PC-3 (cell line): ENCODE results near the gene EI24. TPM values are rescaled to one million over a fixed set of nuclear protein-coding genes. Genes with fewer than 3 reads are reported as not detected.
"Not testable (repeated sequence)": the region's sequence is repeated elsewhere in the genome, so short reads cannot be mapped to it uniquely, and the experiment has no call there.

ENCODE experiments used
- ATAC-seq: fragments of 200-7000 bp; cut with Tn5 transposase; 2 replicates; pipeline ENCODE4 v1.9.1; 2020; ENCODE audit warnings: mild to moderate bottlenecking, moderate library complexity
- BruUV-seq: library from RNA; stranded (reverse); fragments of 400-500 nt; replicated peaks from 2 replicates; lab custom pipeline; 2021; lab: Mats Ljungman, UMichigan
- CTCF ChIA-PET: fragments of 300-600 bp; sonication (Branson Sonifier 250); formaldehyde crosslinking; loops from one replicate; lab custom pipeline; 2022; ENCODE audit warnings: antibody characterized with exemption; lab: Charles Lee
- POLR2A ChIA-PET: fragments of 300-600 bp; sonication (Branson Sonifier 250); formaldehyde crosslinking; loops from one replicate; lab custom pipeline; 2022; ENCODE audit warnings: antibody characterized with exemption; ENCODE audit not compliant: unreplicated experiment; lab: Charles Lee
- DNase-seq: peaks from one replicate; pipeline ENCODE4 v3.0.0-alpha.2; 2015
- H2AFZ ChIP-seq: fragments of 300-600 bp; sonication (generic); 2 replicates; pipeline ENCODE4 v1.6.0; 2016; ENCODE audit warnings: antibody characterized with exemption, low read length
- H3F3A ChIP-seq: fragments of 300-600 bp; sonication (generic); one replicate; pipeline ENCODE4 v1.6.0; 2017; ENCODE audit warnings: antibody characterized with exemption, low read length, control low read depth, mild to moderate bottlenecking; ENCODE audit not compliant: unreplicated experiment
- H3K27ac ChIP-seq: fragments of 300-600 bp; sonication (generic); 2 replicates; pipeline ENCODE4 v1.5.1; 2016; ENCODE audit warnings: mild to moderate bottlenecking, low read length
- H3K27me3 ChIP-seq: fragments of 300-600 bp; sonication (generic); 2 replicates; pipeline ENCODE4 v1.6.1; 2016; ENCODE audit warnings: low read length, mixed read lengths
- H3K36me3 ChIP-seq: fragments of 300-600 bp; sonication (generic); 2 replicates; pipeline ENCODE4 v1.6.1; 2016; ENCODE audit warnings: low read depth, mixed run types, low read length, mixed read lengths
- H3K4me1 ChIP-seq: fragments of 300-600 bp; sonication (generic); 2 replicates; pipeline ENCODE4 v1.5.1; 2016; ENCODE audit warnings: low read length; ENCODE audit not compliant: insufficient read depth
- H3K4me2 ChIP-seq: fragments of 300-600 bp; sonication (generic); 2 replicates; pipeline ENCODE4 v1.6.0; 2016; ENCODE audit warnings: low read length
- H3K4me3 ChIP-seq: fragments of 300-600 bp; sonication (generic); 2 replicates; pipeline ENCODE4 v1.5.1; 2016; ENCODE audit warnings: mild to moderate bottlenecking, low read length, mixed read lengths
- H3K79me2 ChIP-seq: fragments of 300-600 bp; sonication (generic); 2 replicates; pipeline ENCODE4 v1.6.1; 2017; ENCODE audit warnings: low read length, mixed read lengths
- H3K9ac ChIP-seq: fragments of 300-600 bp; sonication (generic); 2 replicates; pipeline ENCODE4 v1.6.0; 2016; ENCODE audit warnings: mild to moderate bottlenecking, low read length
- H3K9me2 ChIP-seq: fragments of 300-600 bp; sonication (generic); replicated peaks from 2 replicates; pipeline ENCODE4 v1.6.1; 2016; ENCODE audit warnings: mixed run types, low read length, mixed read lengths
- H3K9me3 ChIP-seq: fragments of 300-600 bp; sonication (generic); 2 replicates; pipeline ENCODE4 v1.6.1; 2016; ENCODE audit warnings: low read length, mixed read lengths
- H4K20me1 ChIP-seq: fragments of 300-600 bp; sonication (generic); 2 replicates; pipeline ENCODE4 v1.6.1; 2016; ENCODE audit warnings: low read length, mixed read lengths
- CTCF ChIP-seq: fragments of 300-600 bp; sonication (generic); conservative IDR thresholded peaks from 2 replicates; pipeline ENCODE4 v1.5.1; 2017; ENCODE audit warnings: antibody characterized with exemption, low read depth, mild to moderate bottlenecking, low read length
- EZH2 ChIP-seq: fragments of 300-600 bp; sonication (generic); IDR thresholded peaks from one replicate; pipeline ENCODE4 v1.6.1; 2017; ENCODE audit warnings: antibody characterized with exemption, mild to moderate bottlenecking, low read length; ENCODE audit not compliant: unreplicated experiment
- EZH2phosphoT487 ChIP-seq: fragments of 300-600 bp; sonication (generic); IDR thresholded peaks from 2 replicates; pipeline ENCODE4 v1.6.1; 2018; ENCODE audit warnings: mild to moderate bottlenecking, antibody characterized with exemption, low read length, borderline replicate concordance
- intact Hi-C: fragments of 100-400 bp; cut with micrococcal nuclease; formaldehyde crosslinking; loops from 2 replicates; pipeline ENCODE4 v1.9.0; 2023
- total RNA-seq: library from RNA; depleted of rRNA; stranded (reverse); fragments of >200 nt; gene quantifications from 2 replicates; pipeline ENCODE4 v1.2.3, GENCODE V29; 2014

The EI24 gene
- total RNA-seq, 1 experiment from 2014 or later = 154 TPM

GRCh38 chr11:125525303-125525702 is 44.0 kb upstream of the EI24 start:
- no peak for TF ChIP-seq EZH2
- TF ChIP-seq CTCF = no peak
- TF ChIP-seq EZH2phosphoT487 = no peak
- no peaks in the 10 kb centered on the region for H3K4me1 ChIP-seq
- H3K27ac ChIP-seq = no peak overlapping the region
- H3K79me2 ChIP-seq = no peaks in the 10 kb centered on the region
- no TSS peak for BruUV-seq
- CTCF ChIA-PET = no interaction called here
- no peak overlapping the region for H3K4me3 ChIP-seq
- intact Hi-C loops = no loop called here
- H3K36me3 ChIP-seq = no peaks in the 10 kb centered on the region
- H3K4me2 ChIP-seq = no peak overlapping the region
- no peak overlapping the region for H2AFZ ChIP-seq
- ATAC-seq = no peak
- no peak overlapping the region for H3K9ac ChIP-seq
- no peaks in the 10 kb centered on the region; the same call in 1 of the 2 replicates for H3K9me3 ChIP-seq
- no peaks in the 10 kb centered on the region for H3K9me2 ChIP-seq
- DNase-seq = no peak
- no peaks in the 10 kb centered on the region for H3F3A ChIP-seq
- no peaks in the 10 kb centered on the region; the same call in 1 of the 2 replicates for H3K27me3 ChIP-seq
- H4K20me1 ChIP-seq = no peaks in the 10 kb centered on the region
- POLR2A ChIA-PET = no interaction called here

DNA sequence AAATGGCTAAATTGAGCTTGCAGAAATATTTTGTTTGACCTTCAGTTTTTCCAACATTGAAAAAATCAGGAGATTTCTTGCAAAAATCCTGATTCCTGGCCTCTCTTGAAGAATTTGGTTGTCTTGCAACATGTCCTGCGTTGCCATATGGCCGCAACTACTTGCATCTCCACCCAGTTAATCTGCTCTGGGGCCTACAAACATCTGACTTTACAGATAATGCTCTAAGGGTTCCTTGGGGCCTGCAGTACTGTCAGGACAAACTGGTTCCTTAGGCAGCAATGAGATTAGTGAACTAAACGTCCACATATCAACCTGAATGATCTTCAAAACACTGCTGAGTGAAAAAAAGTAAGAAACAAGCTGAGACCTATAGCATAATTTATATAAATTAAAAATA is 36.6 kb upstream of the EI24 start:
- H3K9me3 ChIP-seq = no peaks in the 10 kb centered on the region
- H2AFZ ChIP-seq = no peak overlapping the region
- ChIA-PET POLR2A (no interaction called here), CTCF (interaction anchor here (0.6 kb wide), 1 partner anchor 1318 kb away, joined by 3 read pairs; no protein-coding TSS in a partner anchor)
- H4K20me1 ChIP-seq = no peaks in the 10 kb centered on the region
- no peaks in the 10 kb centered on the region for H3K4me1 ChIP-seq
- DNase-seq (no peak), ATAC-seq (no peak)
- no peaks in the 10 kb centered on the region for H3K79me2 ChIP-seq
- H3K27me3 ChIP-seq = peaks cover 14% of the 10 kb centered on the region; the same call in 1 of the 2 replicates
- no TSS peak for BruUV-seq
- no peaks in the 10 kb centered on the region for H3K36me3 ChIP-seq
- no peak overlapping the region for H3K4me2 ChIP-seq
- TF ChIP-seq EZH2 = no peak
- TF ChIP-seq EZH2phosphoT487 = no peak
- no peak for TF ChIP-seq CTCF
- H3K9ac ChIP-seq = no peak overlapping the region
- no peaks in the 10 kb centered on the region for H3F3A ChIP-seq
- no peaks in the 10 kb centered on the region for H3K9me2 ChIP-seq
- no peak overlapping the region for H3K27ac ChIP-seq
- no peak overlapping the region for H3K4me3 ChIP-seq
- intact Hi-C loops = no loop called here

DNA sequence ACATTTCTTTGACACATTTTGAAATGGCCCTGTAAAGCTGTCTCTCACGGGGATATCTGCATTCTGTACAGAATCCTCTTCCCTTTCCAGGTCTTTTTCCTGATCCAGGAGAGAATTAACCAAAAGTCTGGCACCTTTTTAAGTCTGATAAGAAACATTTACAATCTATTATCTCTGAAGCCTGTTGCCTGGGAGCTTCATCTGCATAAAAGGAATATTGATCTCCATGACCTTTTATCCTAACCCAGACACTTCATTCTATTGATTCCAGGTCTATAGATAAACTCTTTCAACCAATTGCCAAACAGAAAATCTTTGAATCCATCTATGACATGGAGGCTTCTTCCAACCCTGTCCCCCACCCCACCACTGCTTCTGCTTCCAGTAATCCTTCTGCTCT is 33.7 kb upstream of the EI24 start:
- Histone ChIP-seq H3K79me2 (no peaks in the 10 kb centered on the region), H3K4me2 (no peak overlapping the region), H3K9me3 (no peaks in the 10 kb centered on the region), H3K9ac (no peak overlapping the region), H3K27ac (no peak overlapping the region), H2AFZ (no peak overlapping the region), H3F3A (no peaks in the 10 kb centered on the region), H4K20me1 (no peaks in the 10 kb centered on the region), H3K4me3 (no peak overlapping the region), H3K27me3 (peaks cover 14% of the 10 kb centered on the region; the same call in 1 of the 2 replicates), H3K4me1 (no peaks in the 10 kb centered on the region), H3K36me3 (no peaks in the 10 kb centered on the region), H3K9me2 (no peaks in the 10 kb centered on the region)
- CTCF ChIA-PET = no interaction called here
- POLR2A ChIA-PET = no interaction called here
- intact Hi-C loops = no loop called here
- no peak for ATAC-seq
- no peak for TF ChIP-seq EZH2
- TF ChIP-seq CTCF = no peak
- TF ChIP-seq EZH2phosphoT487 = no peak
- no peak for DNase-seq
- no TSS peak for BruUV-seq

DNA sequence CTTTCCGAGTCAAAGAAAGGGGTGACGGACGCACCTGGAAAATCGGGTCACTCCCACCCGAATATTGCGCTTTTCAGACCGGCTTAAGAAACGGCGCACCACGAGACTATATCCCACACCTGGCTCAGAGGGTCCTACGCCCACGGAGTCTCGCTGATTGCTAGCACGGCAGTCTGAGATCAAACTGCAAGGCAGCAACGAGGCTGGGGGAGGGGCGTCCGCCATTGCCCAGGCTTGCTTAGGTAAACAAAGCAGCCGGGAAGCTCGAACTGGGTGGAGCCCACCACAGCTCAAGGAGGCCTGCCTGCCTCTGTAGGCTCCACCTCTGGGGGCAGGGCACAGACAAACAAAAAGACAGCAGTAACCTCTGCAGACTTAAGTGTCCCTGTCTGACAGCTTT is 32.4 kb upstream of the EI24 start:
- H3F3A ChIP-seq, H3K27ac ChIP-seq, H3K4me1 ChIP-seq, BruUV-seq, POLR2A ChIA-PET, H4K20me1 ChIP-seq, ATAC-seq, H2AFZ ChIP-seq, H3K4me3 ChIP-seq, H3K9me3 ChIP-seq, H3K36me3 ChIP-seq, H3K79me2 ChIP-seq, DNase-seq, CTCF ChIA-PET, H3K4me2 ChIP-seq, intact Hi-C loops, H3K9me2 ChIP-seq, H3K9ac ChIP-seq: not testable (repeated sequence)
- H3K27me3 ChIP-seq = peaks cover 14% of the 10 kb centered on the region; the same call in 1 of the 2 replicates
